A673 (cell line): Measurements from ENCODE around the gene ELOVL5.

Experiments used
- EZH2 ChIP-seq: fragments of 200-600 bp; sonication (generic); IDR thresholded peaks from 2 replicates; pipeline ENCODE4 v1.6.1; 2017; ENCODE audit warnings: borderline replicate concordance, low read depth, mild to moderate bottlenecking, mixed read lengths, antibody characterized with exemption, low read length; ENCODE audit not compliant: poor library complexity, severe bottlenecking
- TF ChIP-seq, protein P1 (sequence below): fragments of 300-800, 200-600 bp; sonication (generic); conservative IDR thresholded peaks from 2 replicates; pipeline ENCODE4 v1.5.1; 2017; ENCODE audit warnings: low read depth, mild to moderate bottlenecking, antibody characterized with exemption, low read length, moderate library complexity, mixed read lengths

DNA sequence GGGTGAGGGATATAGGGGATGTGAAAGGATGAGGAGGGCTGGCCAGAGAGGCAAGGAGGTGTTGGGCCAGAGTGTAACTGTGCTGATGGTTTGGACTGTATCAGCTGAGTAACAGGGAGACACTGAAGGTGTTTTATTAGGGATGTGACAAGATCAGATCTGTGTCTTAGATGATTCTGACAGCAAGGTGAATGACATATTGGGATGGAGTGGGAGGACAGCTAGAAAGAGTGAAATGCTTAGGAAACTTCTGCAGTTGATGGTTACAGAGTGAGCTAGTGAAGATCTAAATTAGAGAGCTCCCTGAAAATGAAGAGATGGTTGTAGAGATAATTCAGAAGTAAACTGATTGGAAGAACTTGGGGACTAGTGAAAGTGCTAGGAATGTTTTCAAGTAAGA lies 47.2 kb upstream of the ELOVL5 start:
- TF ChIP-seq, protein P1, sequence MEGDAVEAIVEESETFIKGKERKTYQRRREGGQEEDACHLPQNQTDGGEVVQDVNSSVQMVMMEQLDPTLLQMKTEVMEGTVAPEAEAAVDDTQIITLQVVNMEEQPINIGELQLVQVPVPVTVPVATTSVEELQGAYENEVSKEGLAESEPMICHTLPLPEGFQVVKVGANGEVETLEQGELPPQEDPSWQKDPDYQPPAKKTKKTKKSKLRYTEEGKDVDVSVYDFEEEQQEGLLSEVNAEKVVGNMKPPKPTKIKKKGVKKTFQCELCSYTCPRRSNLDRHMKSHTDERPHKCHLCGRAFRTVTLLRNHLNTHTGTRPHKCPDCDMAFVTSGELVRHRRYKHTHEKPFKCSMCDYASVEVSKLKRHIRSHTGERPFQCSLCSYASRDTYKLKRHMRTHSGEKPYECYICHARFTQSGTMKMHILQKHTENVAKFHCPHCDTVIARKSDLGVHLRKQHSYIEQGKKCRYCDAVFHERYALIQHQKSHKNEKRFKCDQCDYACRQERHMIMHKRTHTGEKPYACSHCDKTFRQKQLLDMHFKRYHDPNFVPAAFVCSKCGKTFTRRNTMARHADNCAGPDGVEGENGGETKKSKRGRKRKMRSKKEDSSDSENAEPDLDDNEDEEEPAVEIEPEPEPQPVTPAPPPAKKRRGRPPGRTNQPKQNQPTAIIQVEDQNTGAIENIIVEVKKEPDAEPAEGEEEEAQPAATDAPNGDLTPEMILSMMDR = no peak
- TF ChIP-seq EZH2 = no peak
